Endodermal cell (in vitro differentiated cells): Measurements from ENCODE around the gene MKS1. TPM values are rescaled to one million over a fixed set of nuclear protein-coding genes. Genes with fewer than 3 reads are reported as not detected.

ENCODE experiments used
- DNase-seq: peaks from one replicate; pipeline ENCODE4 v3.0.0-alpha.2; 2017
- H3K27ac ChIP-seq: 2 replicates; pipeline ENCODE4 v1.5.1; 2013; ENCODE audit warnings: mild to moderate bottlenecking, low read depth, low read length, moderate library complexity
- H3K27me3 ChIP-seq: 2 replicates; pipeline ENCODE4 v1.6.1; 2013; ENCODE audit warnings: mild to moderate bottlenecking, low read length, moderate library complexity; ENCODE audit not compliant: insufficient read depth, control insufficient read depth, poor library complexity, severe bottlenecking
- H3K36me3 ChIP-seq: 2 replicates; pipeline ENCODE4 v1.7.0; 2013; ENCODE audit warnings: mild to moderate bottlenecking, low read length, moderate library complexity; ENCODE audit not compliant: control insufficient read depth, insufficient read depth
- H3K4me1 ChIP-seq: one replicate; pipeline ENCODE4 v1.7.0; 2013; ENCODE audit warnings: low read length; ENCODE audit not compliant: control insufficient read depth, insufficient read depth
- H3K4me3 ChIP-seq: 2 replicates; pipeline ENCODE4 v1.5.1; 2013; ENCODE audit warnings: mild to moderate bottlenecking, low read length, moderate library complexity
- H3K9ac ChIP-seq: 2 replicates; pipeline ENCODE4 v1.6.1; 2013; ENCODE audit warnings: mild to moderate bottlenecking, low read length, moderate library complexity; ENCODE audit not compliant: poor library complexity, severe bottlenecking; ENCODE audit errors: extremely low read depth
- H3K9me3 ChIP-seq: 2 replicates; pipeline ENCODE4 v1.6.1; 2013; ENCODE audit warnings: mild to moderate bottlenecking, low read length, moderate library complexity; ENCODE audit not compliant: control insufficient read depth
- H3K27ac Mint-ChIP-seq: 2 replicates; pipeline ENCODE4 v1.8.0; 2020; ENCODE audit warnings: mixed read lengths
- H3K27me3 Mint-ChIP-seq: 2 replicates; pipeline ENCODE4 v1.8.0; 2021; ENCODE audit warnings: mild to moderate bottlenecking, mixed read lengths; ENCODE audit not compliant: insufficient read depth
- H3K36me3 Mint-ChIP-seq: 2 replicates; pipeline ENCODE4 v1.8.0; 2020; ENCODE audit warnings: low read depth, mixed read lengths
- H3K4me1 Mint-ChIP-seq: 2 replicates; pipeline ENCODE4 v1.8.0; 2020; ENCODE audit warnings: mixed read lengths
- H3K4me3 Mint-ChIP-seq: 2 replicates; pipeline ENCODE4 v1.8.0; 2020; ENCODE audit warnings: mild to moderate bottlenecking, moderate library complexity, mixed read lengths
- H3K9me3 Mint-ChIP-seq: 2 replicates; pipeline ENCODE4 v1.8.0; 2020; ENCODE audit warnings: mild to moderate bottlenecking, mixed read lengths
- WGBS, 2 experiments: methylation state at CpG; one replicate each; pipeline versions ENCODE4 v1.1.5 to v1.1.7; 2013; ENCODE audit warnings: missing lambda C conversion rate in 2 of 2, mixed read lengths in 1 of 2; ENCODE audit not compliant: insufficient coverage in 1 of 2, insufficient read length in 1 of 2; 5-methylcytosine and 5-hydroxymethylcytosine counted together
- total RNA-seq, 2 donors: library from RNA; stranded (reverse); fragmentation: NEBNext Ultra II Directional in 1 of 2; extraction: Animal tissue kit (Norgen Biotek cat#: 25700) in 1 of 2; gene quantifications; 2 replicates in 1 of 2; 3 replicates in 1 of 2; pipeline ENCODE4 v1.2.1, GENCODE V29; 2021
- TF ChIP-seq, protein P1 (sequence below): fragments of 200-600 bp; sonication (generic); conservative IDR thresholded peaks from 2 replicates; pipeline ENCODE4 v1.5.0; 2021; ENCODE audit warnings: antibody characterized with exemption, mild to moderate bottlenecking

The MKS1 gene
- total RNA-seq, 2 donors from 2014 or later = 31.8 to 32.2 TPM

GRCh38 chr17:58217766-58218165 is 1.3 kb downstream of the MKS1 start:
- no peaks in the 10 kb centered on the region for H3K4me1 ChIP-seq
- TF ChIP-seq, protein P1, sequence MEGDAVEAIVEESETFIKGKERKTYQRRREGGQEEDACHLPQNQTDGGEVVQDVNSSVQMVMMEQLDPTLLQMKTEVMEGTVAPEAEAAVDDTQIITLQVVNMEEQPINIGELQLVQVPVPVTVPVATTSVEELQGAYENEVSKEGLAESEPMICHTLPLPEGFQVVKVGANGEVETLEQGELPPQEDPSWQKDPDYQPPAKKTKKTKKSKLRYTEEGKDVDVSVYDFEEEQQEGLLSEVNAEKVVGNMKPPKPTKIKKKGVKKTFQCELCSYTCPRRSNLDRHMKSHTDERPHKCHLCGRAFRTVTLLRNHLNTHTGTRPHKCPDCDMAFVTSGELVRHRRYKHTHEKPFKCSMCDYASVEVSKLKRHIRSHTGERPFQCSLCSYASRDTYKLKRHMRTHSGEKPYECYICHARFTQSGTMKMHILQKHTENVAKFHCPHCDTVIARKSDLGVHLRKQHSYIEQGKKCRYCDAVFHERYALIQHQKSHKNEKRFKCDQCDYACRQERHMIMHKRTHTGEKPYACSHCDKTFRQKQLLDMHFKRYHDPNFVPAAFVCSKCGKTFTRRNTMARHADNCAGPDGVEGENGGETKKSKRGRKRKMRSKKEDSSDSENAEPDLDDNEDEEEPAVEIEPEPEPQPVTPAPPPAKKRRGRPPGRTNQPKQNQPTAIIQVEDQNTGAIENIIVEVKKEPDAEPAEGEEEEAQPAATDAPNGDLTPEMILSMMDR = no peak
- Mint-ChIP-seq H3K4me3 (peak overlapping the region; percentile 88), H3K36me3 (peaks cover 29% of the 10 kb centered on the region), H3K9me3 (no peaks in the 10 kb centered on the region), H3K4me1 (peaks cover 6% of the 10 kb centered on the region), H3K27me3 (peaks cover 20% of the 10 kb centered on the region), H3K27ac (no peak overlapping the region)
- no peak overlapping the region for H3K4me3 ChIP-seq
- no peaks in the 10 kb centered on the region for H3K27me3 ChIP-seq
- no peak for DNase-seq
- no peak overlapping the region for H3K27ac ChIP-seq
- WGBS, 2 experiments = 89 to 90% methylated on average over 3 of the region's 3 CpGs
- H3K9ac ChIP-seq = no peak overlapping the region
- H3K9me3 ChIP-seq = no peaks in the 10 kb centered on the region
- peaks cover 33% of the 10 kb centered on the region for H3K36me3 ChIP-seq

DNA sequence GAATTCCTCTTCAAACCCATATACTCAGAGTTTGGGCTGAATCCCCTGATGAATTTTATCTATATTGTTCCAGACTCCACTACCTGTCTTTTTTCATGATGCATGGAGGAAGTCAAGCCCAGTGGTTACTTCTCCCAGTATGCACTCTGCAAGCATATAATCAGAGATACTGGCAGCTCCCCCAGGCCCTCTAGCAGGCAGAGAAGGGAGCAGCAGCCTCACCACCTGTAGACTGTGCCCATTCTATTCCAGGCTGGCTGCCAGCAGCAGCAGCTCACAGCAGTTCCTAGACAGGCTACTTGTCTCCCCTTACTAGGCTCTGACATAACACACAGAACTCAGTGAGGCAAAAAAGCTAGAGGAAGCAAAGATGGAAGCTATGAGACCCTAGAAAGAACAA is 3.4 kb downstream of the MKS1 start:
- Mint-ChIP-seq H3K9me3 (no peaks in the 10 kb centered on the region), H3K36me3 (peaks cover 36% of the 10 kb centered on the region), H3K4me1 (peaks cover 6% of the 10 kb centered on the region), H3K27ac (no peak overlapping the region), H3K4me3 (no peak overlapping the region), H3K27me3 (peaks cover 2% of the 10 kb centered on the region)
- Histone ChIP-seq H3K9me3 (no peaks in the 10 kb centered on the region), H3K27ac (no peak overlapping the region), H3K4me1 (no peaks in the 10 kb centered on the region), H3K27me3 (no peaks in the 10 kb centered on the region), H3K4me3 (no peak overlapping the region), H3K36me3 (peaks cover 48% of the 10 kb centered on the region), H3K9ac (no peak overlapping the region)
- peak; percentile 67 for DNase-seq
- TF ChIP-seq, protein P1 = no peak

DNA sequence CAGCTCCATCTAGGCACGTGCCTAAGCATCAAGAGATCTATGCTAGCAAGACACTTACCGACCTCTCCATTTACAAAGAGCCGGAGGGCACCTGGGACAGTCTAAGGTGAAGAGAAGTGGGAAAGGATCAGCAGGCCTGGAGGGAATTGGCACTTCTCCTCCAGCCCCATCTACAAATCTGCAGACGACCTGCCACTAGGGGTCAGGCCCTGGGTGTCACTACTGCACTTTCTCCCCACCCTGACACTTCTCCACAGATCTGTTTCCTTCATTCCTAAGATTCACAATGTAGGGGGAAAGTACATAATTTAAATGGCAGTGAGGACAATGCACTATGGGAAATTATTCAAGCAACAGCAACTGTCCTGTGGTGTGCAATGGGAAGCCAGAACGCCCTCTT is 8.1 kb downstream of the MKS1 start:
- Histone ChIP-seq H3K9ac (no peak overlapping the region), H3K36me3 (peaks cover 72% of the 10 kb centered on the region), H3K9me3 (no peaks in the 10 kb centered on the region), H3K27me3 (no peaks in the 10 kb centered on the region), H3K4me3 (no peak overlapping the region), H3K4me1 (no peaks in the 10 kb centered on the region), H3K27ac (no peak overlapping the region)
- Mint-ChIP-seq H3K4me3 (no peak overlapping the region), H3K9me3 (no peaks in the 10 kb centered on the region), H3K36me3 (peaks cover 60% of the 10 kb centered on the region), H3K27me3 (no peaks in the 10 kb centered on the region), H3K4me1 (no peaks in the 10 kb centered on the region), H3K27ac (no peak overlapping the region)
- 78 to 89% methylated on average over 4 to 5 of the region's 5 CpGs for WGBS, 2 experiments
- peak; percentile 76 for DNase-seq
- TF ChIP-seq, protein P1 = peak; percentile 75
